ENCODE data around the gene SLC22A6. TPM values are rescaled to one million over a fixed set of nuclear protein-coding genes. Genes with fewer than 3 reads are reported as not detected.

The SLC22A6 gene
- total and polyA plus RNA-seq, 2 experiments from 2014 or later = not detected

DNA sequence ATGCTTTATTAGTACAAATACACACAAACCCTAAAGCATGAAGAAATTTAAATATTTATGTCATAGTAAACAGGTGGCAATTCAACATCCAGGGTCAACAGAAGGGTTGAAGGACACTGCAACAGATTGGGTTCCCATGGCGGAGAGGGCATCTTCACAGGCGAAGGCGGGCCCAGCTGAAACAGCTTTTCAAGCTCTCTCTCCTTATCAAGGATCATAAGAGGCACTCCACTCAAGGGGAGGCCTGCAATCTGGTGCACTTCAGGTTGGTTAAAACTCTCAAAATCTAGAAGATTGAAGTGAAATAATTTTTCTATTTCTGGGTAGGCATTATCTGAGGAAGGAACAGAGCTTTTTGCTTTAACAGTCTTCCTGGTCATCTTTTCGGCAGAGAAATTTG is 47.7 kb upstream of the SLC22A6 start:
- Mint-ChIP-seq H3K36me3 (ENCODE audit: low read depth) (no peaks in the 10 kb centered on the region), H3K27ac (no peak overlapping the region), H3K27me3 (ENCODE audit: insufficient read depth, low read depth, poor library complexity) (peaks cover 1% of the 10 kb centered on the region), H3K4me1 (peaks cover 3% of the 10 kb centered on the region; the same call in 2 of the 3 replicates), H3K4me3 (no peak overlapping the region), H3K9me3 (peaks cover 9% of the 10 kb centered on the region)
- H3K4me1 ChIP-seq (ENCODE audit: insufficient read depth) = no peaks in the 10 kb centered on the region; the same call in 1 of the 2 replicates
- no peak overlapping the region for H3K4me2 ChIP-seq
- no peak overlapping the region for H3K4me3 ChIP-seq
- no peaks in the 10 kb centered on the region for H3K27me3 ChIP-seq (ENCODE audit: insufficient read depth)
- H4K20me1 ChIP-seq (replicated peaks; ENCODE audit: insufficient read depth) = no peaks in the 10 kb centered on the region
- H2AFZ ChIP-seq = no peak overlapping the region
- TF ChIP-seq ZNF331 (CRISPR knock-in tag; IDR thresholded peaks at IDR 0.05; ENCODE audit: low read depth) = no peak
- TF ChIP-seq JUNB (IDR thresholded peaks at IDR 0.05; ENCODE audit: unreplicated experiment) = no peak
- no peak for TF ChIP-seq EZH2phosphoT487 (IDR thresholded peaks at IDR 0.05; ENCODE audit: unreplicated experiment)
- TF ChIP-seq, protein P1, sequence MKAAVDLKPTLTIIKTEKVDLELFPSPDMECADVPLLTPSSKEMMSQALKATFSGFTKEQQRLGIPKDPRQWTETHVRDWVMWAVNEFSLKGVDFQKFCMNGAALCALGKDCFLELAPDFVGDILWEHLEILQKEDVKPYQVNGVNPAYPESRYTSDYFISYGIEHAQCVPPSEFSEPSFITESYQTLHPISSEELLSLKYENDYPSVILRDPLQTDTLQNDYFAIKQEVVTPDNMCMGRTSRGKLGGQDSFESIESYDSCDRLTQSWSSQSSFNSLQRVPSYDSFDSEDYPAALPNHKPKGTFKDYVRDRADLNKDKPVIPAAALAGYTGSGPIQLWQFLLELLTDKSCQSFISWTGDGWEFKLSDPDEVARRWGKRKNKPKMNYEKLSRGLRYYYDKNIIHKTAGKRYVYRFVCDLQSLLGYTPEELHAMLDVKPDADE (IDR thresholded peaks at IDR 0.05) = no peak
- no peak for TF ChIP-seq POLR2AphosphoS5 (IDR thresholded peaks at IDR 0.05; ENCODE audit: low read depth)
- H3K79me2 ChIP-seq (replicated peaks; ENCODE audit: insufficient read depth) = no peaks in the 10 kb centered on the region
- H3K36me3 ChIP-seq (ENCODE audit: insufficient read depth) = no peaks in the 10 kb centered on the region
- H3K27ac ChIP-seq (ENCODE audit: low read depth) = no peak overlapping the region
- DNase-seq (ENCODE audit: low spot score) (no peak), ATAC-seq (no peak)
- H3F3A ChIP-seq (replicated peaks; ENCODE audit: low read depth) = no peaks in the 10 kb centered on the region
- H3K9me2 ChIP-seq (ENCODE audit: insufficient read depth) = no peaks in the 10 kb centered on the region

DNA sequence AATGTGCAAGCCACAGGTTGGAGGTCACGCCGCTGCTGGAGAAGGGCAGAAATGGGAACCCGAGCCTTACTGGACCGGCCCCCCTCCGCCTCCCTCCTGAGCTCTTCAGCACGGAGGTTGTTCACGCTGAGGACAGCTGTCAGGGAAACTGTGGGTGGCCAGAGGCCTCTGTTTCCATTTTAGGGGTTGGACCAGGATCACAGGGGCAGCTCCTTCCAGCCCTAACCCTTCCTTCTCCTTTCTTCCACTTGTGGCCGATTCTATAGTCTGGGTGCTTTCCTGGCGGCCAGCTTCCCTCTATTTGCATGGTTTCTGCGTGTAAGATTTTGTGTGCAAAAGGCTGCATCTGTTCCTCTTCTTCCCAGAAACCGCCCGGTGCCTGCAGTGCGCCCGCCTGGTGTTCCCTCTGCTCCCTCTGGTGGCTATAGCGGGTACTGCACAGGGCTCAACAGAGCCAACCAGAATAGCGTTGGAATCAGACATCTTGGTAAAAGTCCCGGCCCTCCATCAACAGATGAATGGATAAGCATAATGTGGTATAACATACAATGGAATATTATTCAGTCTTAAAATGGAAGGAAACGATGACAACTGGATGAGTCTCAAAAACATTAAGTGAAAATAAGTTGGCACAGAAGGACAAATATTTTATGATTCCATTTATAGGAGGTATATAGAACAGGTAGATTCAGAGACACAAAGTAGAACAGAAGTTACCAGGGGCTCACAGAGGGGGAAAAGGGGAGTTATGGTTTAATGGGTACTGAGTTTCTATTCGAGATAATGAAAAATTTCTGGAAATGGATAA is 39.3 kb upstream of the SLC22A6 start:
- Mint-ChIP-seq H3K4me1 (peaks cover 9% of the 10 kb centered on the region), H3K9me3 (peaks cover 21% of the 10 kb centered on the region), H3K27me3 (ENCODE audit: insufficient read depth, low read depth, poor library complexity) (peaks cover 7% of the 10 kb centered on the region), H3K27ac (no peak overlapping the region), H3K4me3 (no peak overlapping the region), H3K36me3 (ENCODE audit: low read depth) (no peaks in the 10 kb centered on the region; the same call in 2 of the 3 replicates)
- TF ChIP-seq, protein P2, sequence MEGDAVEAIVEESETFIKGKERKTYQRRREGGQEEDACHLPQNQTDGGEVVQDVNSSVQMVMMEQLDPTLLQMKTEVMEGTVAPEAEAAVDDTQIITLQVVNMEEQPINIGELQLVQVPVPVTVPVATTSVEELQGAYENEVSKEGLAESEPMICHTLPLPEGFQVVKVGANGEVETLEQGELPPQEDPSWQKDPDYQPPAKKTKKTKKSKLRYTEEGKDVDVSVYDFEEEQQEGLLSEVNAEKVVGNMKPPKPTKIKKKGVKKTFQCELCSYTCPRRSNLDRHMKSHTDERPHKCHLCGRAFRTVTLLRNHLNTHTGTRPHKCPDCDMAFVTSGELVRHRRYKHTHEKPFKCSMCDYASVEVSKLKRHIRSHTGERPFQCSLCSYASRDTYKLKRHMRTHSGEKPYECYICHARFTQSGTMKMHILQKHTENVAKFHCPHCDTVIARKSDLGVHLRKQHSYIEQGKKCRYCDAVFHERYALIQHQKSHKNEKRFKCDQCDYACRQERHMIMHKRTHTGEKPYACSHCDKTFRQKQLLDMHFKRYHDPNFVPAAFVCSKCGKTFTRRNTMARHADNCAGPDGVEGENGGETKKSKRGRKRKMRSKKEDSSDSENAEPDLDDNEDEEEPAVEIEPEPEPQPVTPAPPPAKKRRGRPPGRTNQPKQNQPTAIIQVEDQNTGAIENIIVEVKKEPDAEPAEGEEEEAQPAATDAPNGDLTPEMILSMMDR (conservative IDR thresholded peaks at IDR 0.05; ENCODE audit: low read depth in 2 of 2) = peak; percentile 98 to 100
- TF ChIP-seq NANOG (IDR thresholded peaks at IDR 0.05; ENCODE audit: borderline replicate concordance) (no peak), ZNF331 (CRISPR knock-in tag; IDR thresholded peaks at IDR 0.05; ENCODE audit: low read depth) (no peak), ZNF114 (CRISPR knock-in tag; IDR thresholded peaks at IDR 0.05) (no peak), STAT1 (IDR thresholded peaks at IDR 0.05; ENCODE audit: unreplicated experiment) (no peak), EZH2 (IDR thresholded peaks at IDR 0.05; ENCODE audit: low read depth, unreplicated experiment) (no peak)
- TF ChIP-seq, protein P3, sequence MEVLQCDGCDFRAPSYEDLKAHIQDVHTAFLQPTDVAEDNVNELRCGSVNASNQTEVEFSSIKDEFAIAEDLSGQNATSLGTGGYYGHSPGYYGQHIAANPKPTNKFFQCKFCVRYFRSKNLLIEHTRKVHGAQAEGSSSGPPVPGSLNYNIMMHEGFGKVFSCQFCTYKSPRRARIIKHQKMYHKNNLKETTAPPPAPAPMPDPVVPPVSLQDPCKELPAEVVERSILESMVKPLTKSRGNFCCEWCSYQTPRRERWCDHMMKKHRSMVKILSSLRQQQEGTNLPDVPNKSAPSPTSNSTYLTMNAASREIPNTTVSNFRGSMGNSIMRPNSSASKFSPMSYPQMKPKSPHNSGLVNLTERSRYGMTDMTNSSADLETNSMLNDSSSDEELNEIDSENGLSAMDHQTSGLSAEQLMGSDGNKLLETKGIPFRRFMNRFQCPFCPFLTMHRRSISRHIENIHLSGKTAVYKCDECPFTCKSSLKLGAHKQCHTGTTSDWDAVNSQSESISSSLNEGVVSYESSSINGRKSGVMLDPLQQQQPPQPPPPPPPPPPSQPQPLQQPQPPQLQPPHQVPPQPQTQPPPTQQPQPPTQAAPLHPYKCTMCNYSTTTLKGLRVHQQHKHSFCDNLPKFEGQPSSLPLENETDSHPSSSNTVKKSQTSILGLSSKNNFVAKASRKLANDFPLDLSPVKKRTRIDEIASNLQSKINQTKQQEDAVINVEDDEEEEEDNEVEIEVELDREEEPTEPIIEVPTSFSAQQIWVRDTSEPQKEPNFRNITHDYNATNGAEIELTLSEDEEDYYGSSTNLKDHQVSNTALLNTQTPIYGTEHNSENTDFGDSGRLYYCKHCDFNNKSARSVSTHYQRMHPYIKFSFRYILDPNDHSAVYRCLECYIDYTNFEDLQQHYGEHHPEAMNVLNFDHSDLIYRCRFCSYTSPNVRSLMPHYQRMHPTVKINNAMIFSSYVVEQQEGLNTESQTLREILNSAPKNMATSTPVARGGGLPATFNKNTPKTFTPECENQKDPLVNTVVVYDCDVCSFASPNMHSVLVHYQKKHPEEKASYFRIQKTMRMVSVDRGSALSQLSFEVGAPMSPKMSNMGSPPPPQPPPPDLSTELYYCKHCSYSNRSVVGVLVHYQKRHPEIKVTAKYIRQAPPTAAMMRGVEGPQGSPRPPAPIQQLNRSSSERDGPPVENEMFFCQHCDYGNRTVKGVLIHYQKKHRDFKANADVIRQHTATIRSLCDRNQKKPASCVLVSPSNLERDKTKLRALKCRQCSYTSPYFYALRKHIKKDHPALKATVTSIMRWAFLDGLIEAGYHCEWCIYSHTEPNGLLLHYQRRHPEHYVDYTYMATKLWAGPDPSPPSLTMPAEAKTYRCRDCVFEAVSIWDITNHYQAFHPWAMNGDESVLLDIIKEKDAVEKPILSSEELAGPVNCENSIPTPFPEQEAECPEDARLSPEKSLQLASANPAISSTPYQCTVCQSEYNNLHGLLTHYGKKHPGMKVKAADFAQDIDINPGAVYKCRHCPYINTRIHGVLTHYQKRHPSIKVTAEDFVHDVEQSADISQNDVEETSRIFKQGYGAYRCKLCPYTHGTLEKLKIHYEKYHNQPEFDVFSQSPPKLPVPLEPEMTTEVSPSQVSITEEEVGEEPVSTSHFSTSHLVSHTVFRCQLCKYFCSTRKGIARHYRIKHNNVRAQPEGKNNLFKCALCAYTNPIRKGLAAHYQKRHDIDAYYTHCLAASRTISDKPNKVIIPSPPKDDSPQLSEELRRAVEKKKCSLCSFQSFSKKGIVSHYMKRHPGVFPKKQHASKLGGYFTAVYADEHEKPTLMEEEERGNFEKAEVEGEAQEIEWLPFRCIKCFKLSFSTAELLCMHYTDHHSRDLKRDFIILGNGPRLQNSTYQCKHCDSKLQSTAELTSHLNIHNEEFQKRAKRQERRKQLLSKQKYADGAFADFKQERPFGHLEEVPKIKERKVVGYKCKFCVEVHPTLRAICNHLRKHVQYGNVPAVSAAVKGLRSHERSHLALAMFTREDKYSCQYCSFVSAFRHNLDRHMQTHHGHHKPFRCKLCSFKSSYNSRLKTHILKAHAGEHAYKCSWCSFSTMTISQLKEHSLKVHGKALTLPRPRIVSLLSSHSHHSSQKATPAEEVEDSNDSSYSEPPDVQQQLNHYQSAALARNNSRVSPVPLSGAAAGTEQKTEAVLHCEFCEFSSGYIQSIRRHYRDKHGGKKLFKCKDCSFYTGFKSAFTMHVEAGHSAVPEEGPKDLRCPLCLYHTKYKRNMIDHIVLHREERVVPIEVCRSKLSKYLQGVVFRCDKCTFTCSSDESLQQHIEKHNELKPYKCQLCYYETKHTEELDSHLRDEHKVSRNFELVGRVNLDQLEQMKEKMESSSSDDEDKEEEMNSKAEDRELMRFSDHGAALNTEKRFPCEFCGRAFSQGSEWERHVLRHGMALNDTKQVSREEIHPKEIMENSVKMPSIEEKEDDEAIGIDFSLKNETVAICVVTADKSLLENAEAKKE (CRISPR knock-in tag; IDR thresholded peaks at IDR 0.05) = 0 out of 2 replicates have a peak, but pooled peaks have one; percentile 15
- DNase-seq (ENCODE audit: low spot score) = peak; percentile 91
- Histone ChIP-seq H3K4me1 (ENCODE audit: insufficient read depth) (no peaks in the 10 kb centered on the region; the same call in 1 of the 2 replicates), H4K20me1 (replicated peaks; ENCODE audit: insufficient read depth) (no peaks in the 10 kb centered on the region), H3K27ac (ENCODE audit: low read depth) (no peak overlapping the region), H3F3A (replicated peaks; ENCODE audit: low read depth) (no peaks in the 10 kb centered on the region), H3K4me2 (peak overlapping the region; percentile 18; the same call in 1 of the 2 replicates), H2AFZ (peak overlapping the region; percentile 83), H3K9me2 (ENCODE audit: insufficient read depth) (no peaks in the 10 kb centered on the region), H3K79me2 (replicated peaks; ENCODE audit: insufficient read depth) (no peaks in the 10 kb centered on the region), H3K27me3 (ENCODE audit: insufficient read depth) (no peaks in the 10 kb centered on the region; the same call in 1 of the 2 replicates), H3K4me3 (no peak overlapping the region), H3K36me3 (ENCODE audit: insufficient read depth) (no peaks in the 10 kb centered on the region)
- peak; percentile 68 for ATAC-seq

All from GM23338 (cell line).